Measurements from ENCODE around the gene FAM81A.

FAM81A gene

DNA sequence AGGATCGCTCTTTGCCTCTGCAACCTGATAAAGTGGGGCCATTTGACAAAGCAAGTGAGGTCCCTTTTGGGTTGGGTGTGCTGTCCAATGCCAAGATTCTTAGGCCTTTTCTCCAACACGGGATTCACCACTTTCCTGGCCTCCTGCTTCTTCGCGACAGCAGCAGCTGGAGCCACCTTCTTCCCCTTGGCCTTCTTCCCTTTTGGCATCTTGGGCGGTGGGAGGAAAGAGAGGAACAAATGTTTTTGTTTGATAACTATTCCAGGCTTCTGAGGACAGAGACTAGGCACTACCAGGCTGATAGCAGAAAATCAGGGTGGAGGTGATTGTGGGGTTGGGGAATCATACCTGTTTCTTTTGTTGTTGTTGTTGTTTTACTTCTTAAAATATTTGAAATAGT, 30.0 kb upstream of the FAM81A start:
- DNase-seq = no peak
- ChIA-PET CTCF (interaction anchor here (0.9 kb wide), 1 partner anchor 26 kb away, joined by 3 read pairs; no protein-coding TSS in a partner anchor), POLR2A (no interaction called here)
- Histone ChIP-seq H3K27me3 (replicated peaks in 2 of 5; ENCODE audit: control insufficient read depth in 4 of 5, insufficient read depth in 5 of 5, low read length in 4 of 5) (no peaks in the 10 kb centered on the region), H3K4me3 (ENCODE audit: control insufficient read depth in 1 of 7, extremely low read depth in 1 of 7, insufficient read depth in 4 of 7, low read depth in 2 of 7, low read length in 6 of 7) (no peak overlapping the region), H3K9me3 (ENCODE audit: control extremely low read depth in 1 of 5, control insufficient read depth in 4 of 5, insufficient read depth in 2 of 5, low read depth in 1 of 5, low read length in 4 of 5) (no peaks in the 10 kb centered on the region), H3K4me1 (ENCODE audit: control extremely low read depth in 1 of 4, control insufficient read depth in 4 of 4, insufficient read depth in 4 of 4, low read length in 3 of 4) (peaks cover 0 to 27% (median 22%) of the 10 kb centered on the region in 4 experiments), H3K27ac (ENCODE audit: insufficient read depth in 1 of 2, low read depth in 1 of 2, low read length in 2 of 2, poor library complexity in 1 of 2, severe bottlenecking in 2 of 2) (no peak overlapping the region), H3K36me3 (ENCODE audit: control insufficient read depth in 4 of 4, insufficient read depth in 4 of 4, low read length in 3 of 4) (no peaks in the 10 kb centered on the region)
- WGBS (ENCODE audit: insufficient coverage) = no CpG with 5 or more reads among the region's 5 CpGs

DNA sequence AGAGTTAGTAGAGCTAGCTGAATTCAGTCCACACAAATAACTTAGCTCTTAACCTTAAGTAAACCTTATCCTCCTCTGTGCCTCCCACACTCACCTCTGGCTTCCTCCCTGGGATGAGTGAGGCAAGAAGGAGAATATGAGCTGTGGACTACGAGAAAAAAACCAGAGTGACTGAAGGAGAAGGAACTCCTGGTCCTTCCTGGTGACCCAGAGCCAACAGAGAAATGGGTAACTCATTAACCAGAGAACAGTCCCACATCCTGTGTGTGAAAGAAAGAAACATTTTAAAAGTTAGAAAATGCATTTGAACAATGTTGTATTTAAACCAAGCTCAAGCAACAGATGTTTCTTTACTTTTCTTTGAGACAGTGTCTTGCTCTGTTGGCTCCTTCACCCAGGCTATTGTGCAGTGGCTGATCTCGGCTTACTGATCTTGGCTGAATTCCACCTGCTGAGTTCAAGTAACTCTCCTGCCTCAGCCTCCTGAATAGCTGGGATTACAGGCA, 27.5 kb upstream of the FAM81A start:
- Histone ChIP-seq H3K27ac (ENCODE audit: insufficient read depth in 1 of 2, low read depth in 1 of 2, low read length in 2 of 2, poor library complexity in 1 of 2, severe bottlenecking in 2 of 2) (no peak overlapping the region), H3K9me3 (ENCODE audit: control extremely low read depth in 1 of 5, control insufficient read depth in 4 of 5, insufficient read depth in 2 of 5, low read depth in 1 of 5, low read length in 4 of 5) (no peaks in the 10 kb centered on the region), H3K4me3 (ENCODE audit: control insufficient read depth in 1 of 7, extremely low read depth in 1 of 7, insufficient read depth in 4 of 7, low read depth in 2 of 7, low read length in 6 of 7) (peak overlapping the region in 1 of 7 experiments; percentile 19), H3K4me1 (ENCODE audit: control extremely low read depth in 1 of 4, control insufficient read depth in 4 of 4, insufficient read depth in 4 of 4, low read length in 3 of 4) (peaks cover 0 to 35% (median 25%) of the 10 kb centered on the region in 4 experiments), H3K27me3 (replicated peaks in 2 of 5; ENCODE audit: control insufficient read depth in 4 of 5, insufficient read depth in 5 of 5, low read length in 4 of 5) (no peaks in the 10 kb centered on the region), H3K36me3 (ENCODE audit: control insufficient read depth in 4 of 4, insufficient read depth in 4 of 4, low read length in 3 of 4) (no peaks in the 10 kb centered on the region)
- 0% methylated on average over 1 of the region's 2 CpGs for WGBS (ENCODE audit: insufficient coverage)
- ChIA-PET POLR2A (interaction anchor here (0.5 kb wide), 1 partner anchor 12 kb away, joined by 4 read pairs; no protein-coding TSS in a partner anchor), CTCF (interaction anchor here (0.7 to 1.1 kb wide), 2 partner anchors 11 to 163 kb away, joined by 3 read pairs; no protein-coding TSS in a partner anchor)
- peak in 2 of 3 donors; percentile 28 to 31 for DNase-seq

DNA sequence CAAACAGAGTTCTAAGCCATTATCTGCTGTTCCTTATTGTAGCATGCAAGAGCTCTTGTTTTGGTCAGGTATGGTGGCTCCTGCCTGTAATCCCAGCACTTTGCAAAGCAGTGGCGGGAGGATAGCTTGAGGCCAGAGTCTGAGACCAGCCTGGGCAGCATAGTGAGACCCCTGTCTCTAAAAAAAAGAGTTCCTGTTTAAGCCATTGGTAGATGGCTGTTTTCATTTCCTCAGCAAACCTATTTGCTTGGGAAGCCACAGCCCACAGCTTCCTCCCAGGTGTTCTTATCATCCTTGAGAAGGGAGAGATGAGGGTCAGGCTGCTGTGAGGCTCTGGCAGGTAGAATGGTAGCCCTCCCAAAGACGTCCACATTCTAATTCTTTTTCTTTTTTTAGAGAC, 24.4 kb upstream of the FAM81A start:
- ChIA-PET CTCF (interaction anchor here (1.0 to 1.5 kb wide), 2 partner anchors 8 to 268 kb away, joined by 3 read pairs; no protein-coding TSS in a partner anchor), POLR2A (no interaction called here)
- no peak for DNase-seq
- no peaks in the 10 kb centered on the region for H3K9me3 ChIP-seq (ENCODE audit: control extremely low read depth in 1 of 5, control insufficient read depth in 4 of 5, insufficient read depth in 2 of 5, low read depth in 1 of 5, low read length in 4 of 5)
- H3K4me1 ChIP-seq (ENCODE audit: control extremely low read depth in 1 of 4, control insufficient read depth in 4 of 4, insufficient read depth in 4 of 4, low read length in 3 of 4) = peaks cover 0 to 23% (median 19%) of the 10 kb centered on the region in 4 experiments
- no CpG with 5 or more reads among the region's 2 CpGs for WGBS (ENCODE audit: insufficient coverage)
- no peak overlapping the region for H3K27ac ChIP-seq (ENCODE audit: insufficient read depth in 1 of 2, low read depth in 1 of 2, low read length in 2 of 2, poor library complexity in 1 of 2, severe bottlenecking in 2 of 2)
- H3K4me3 ChIP-seq (ENCODE audit: control insufficient read depth in 1 of 7, extremely low read depth in 1 of 7, insufficient read depth in 4 of 7, low read depth in 2 of 7, low read length in 6 of 7) = no peak overlapping the region
- H3K36me3 ChIP-seq (ENCODE audit: control insufficient read depth in 4 of 4, insufficient read depth in 4 of 4, low read length in 3 of 4) = no peaks in the 10 kb centered on the region
- H3K27me3 ChIP-seq (replicated peaks in 2 of 5; ENCODE audit: control insufficient read depth in 4 of 5, insufficient read depth in 5 of 5, low read length in 4 of 5) = peaks cover 0 to 2% (median 0%) of the 10 kb centered on the region in 5 experiments

DNA sequence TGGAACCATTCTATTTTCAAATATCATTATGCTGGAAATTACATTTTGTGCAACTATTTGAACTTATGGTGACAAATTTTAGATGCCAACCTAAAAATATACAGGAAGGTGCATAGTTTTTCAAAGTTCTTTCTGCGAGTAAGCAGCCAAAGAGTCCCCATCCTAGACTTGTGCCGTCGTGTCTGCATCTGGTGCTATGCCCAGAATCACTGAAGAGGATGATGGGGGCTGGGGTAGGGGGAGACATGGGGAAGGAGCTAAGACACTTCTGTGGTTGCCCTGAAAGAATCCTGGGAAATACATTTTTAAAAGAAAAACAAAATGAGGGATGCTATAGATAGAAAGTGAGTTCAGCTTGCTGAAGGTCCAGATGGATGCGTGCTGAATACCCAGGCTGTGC, 21.2 kb upstream of the FAM81A start:
- DNase-seq = no peak
- Histone ChIP-seq H3K36me3 (ENCODE audit: control insufficient read depth in 4 of 4, insufficient read depth in 4 of 4, low read length in 3 of 4) (no peaks in the 10 kb centered on the region), H3K4me1 (ENCODE audit: control extremely low read depth in 1 of 4, control insufficient read depth in 4 of 4, insufficient read depth in 4 of 4, low read length in 3 of 4) (peaks cover 0 to 10% (median 5%) of the 10 kb centered on the region in 4 experiments), H3K27me3 (replicated peaks in 2 of 5; ENCODE audit: control insufficient read depth in 4 of 5, insufficient read depth in 5 of 5, low read length in 4 of 5) (peaks cover 0 to 2% (median 0%) of the 10 kb centered on the region in 5 experiments), H3K27ac (ENCODE audit: insufficient read depth in 1 of 2, low read depth in 1 of 2, low read length in 2 of 2, poor library complexity in 1 of 2, severe bottlenecking in 2 of 2) (no peak overlapping the region), H3K4me3 (ENCODE audit: control insufficient read depth in 1 of 7, extremely low read depth in 1 of 7, insufficient read depth in 4 of 7, low read depth in 2 of 7, low read length in 6 of 7) (no peak overlapping the region), H3K9me3 (ENCODE audit: control extremely low read depth in 1 of 5, control insufficient read depth in 4 of 5, insufficient read depth in 2 of 5, low read depth in 1 of 5, low read length in 4 of 5) (no peaks in the 10 kb centered on the region)
- POLR2A ChIA-PET = no interaction called here
- CTCF ChIA-PET = interaction anchor here (0.7 kb wide), 1 partner anchor 10 kb away, joined by 3 read pairs; no protein-coding TSS in a partner anchor
- 100% methylated on average over 1 of the region's 4 CpGs for WGBS (ENCODE audit: insufficient coverage)

DNA sequence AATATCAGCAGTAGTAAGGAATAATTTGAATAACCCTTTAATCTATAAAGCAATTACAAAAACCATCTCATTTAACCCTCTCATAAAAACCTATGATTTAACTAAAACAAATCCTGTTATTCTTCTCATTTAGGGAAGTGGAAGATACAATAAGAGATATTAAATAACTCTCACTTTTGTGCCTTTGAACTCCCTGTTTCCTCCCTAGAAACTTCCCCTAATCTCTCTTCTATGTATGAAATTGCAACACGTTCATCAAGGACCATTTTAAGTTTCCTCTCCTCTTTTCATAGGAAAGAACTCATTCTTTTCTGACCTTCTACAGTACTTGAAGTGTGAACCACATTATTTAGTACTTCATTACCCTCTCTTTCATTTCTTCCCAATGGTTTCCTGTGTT, 18.8 kb upstream of the FAM81A start:
- Histone ChIP-seq H3K4me1 (ENCODE audit: control extremely low read depth in 1 of 4, control insufficient read depth in 4 of 4, insufficient read depth in 4 of 4, low read length in 3 of 4) (no peaks in the 10 kb centered on the region), H3K36me3 (ENCODE audit: control insufficient read depth in 4 of 4, insufficient read depth in 4 of 4, low read length in 3 of 4) (no peaks in the 10 kb centered on the region), H3K4me3 (ENCODE audit: control insufficient read depth in 1 of 7, extremely low read depth in 1 of 7, insufficient read depth in 4 of 7, low read depth in 2 of 7, low read length in 6 of 7) (no peak overlapping the region), H3K9me3 (ENCODE audit: control extremely low read depth in 1 of 5, control insufficient read depth in 4 of 5, insufficient read depth in 2 of 5, low read depth in 1 of 5, low read length in 4 of 5) (no peaks in the 10 kb centered on the region), H3K27me3 (replicated peaks in 2 of 5; ENCODE audit: control insufficient read depth in 4 of 5, insufficient read depth in 5 of 5, low read length in 4 of 5) (peaks cover 0 to 2% (median 0%) of the 10 kb centered on the region in 5 experiments), H3K27ac (ENCODE audit: insufficient read depth in 1 of 2, low read depth in 1 of 2, low read length in 2 of 2, poor library complexity in 1 of 2, severe bottlenecking in 2 of 2) (no peak overlapping the region)
- CTCF ChIA-PET = interaction anchor here (1.3 kb wide), 1 partner anchor 14 kb away, joined by 3 read pairs; no protein-coding TSS in a partner anchor
- DNase-seq = no peak
- POLR2A ChIA-PET = no interaction called here
- 31% methylated on average over 1 of the region's 1 CpG for WGBS (ENCODE audit: insufficient coverage)

DNA sequence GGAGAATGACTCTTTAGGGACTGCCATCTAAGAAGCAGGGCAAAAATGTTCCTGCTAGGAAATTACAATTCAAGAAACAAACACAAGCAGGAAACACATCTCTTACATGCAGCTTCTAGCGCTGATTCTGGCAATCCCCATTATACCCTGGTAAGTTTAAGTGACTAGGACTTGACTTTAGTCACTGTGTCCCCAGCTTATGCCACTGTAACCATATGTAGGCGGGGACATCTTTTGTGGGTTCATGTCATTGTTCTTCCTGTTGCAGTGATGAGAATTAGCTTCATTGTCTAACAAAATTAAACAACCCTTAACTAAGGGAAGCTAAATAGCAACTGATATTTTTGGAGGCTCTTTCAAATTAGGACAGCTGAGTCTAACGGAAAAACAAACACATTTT, 17.9 kb upstream of the FAM81A start:
- Histone ChIP-seq H3K36me3 (ENCODE audit: control insufficient read depth in 4 of 4, insufficient read depth in 4 of 4, low read length in 3 of 4) (no peaks in the 10 kb centered on the region), H3K4me1 (ENCODE audit: control extremely low read depth in 1 of 4, control insufficient read depth in 4 of 4, insufficient read depth in 4 of 4, low read length in 3 of 4) (no peaks in the 10 kb centered on the region), H3K27ac (ENCODE audit: insufficient read depth in 1 of 2, low read depth in 1 of 2, low read length in 2 of 2, poor library complexity in 1 of 2, severe bottlenecking in 2 of 2) (no peak overlapping the region), H3K9me3 (ENCODE audit: control extremely low read depth in 1 of 5, control insufficient read depth in 4 of 5, insufficient read depth in 2 of 5, low read depth in 1 of 5, low read length in 4 of 5) (no peaks in the 10 kb centered on the region), H3K27me3 (replicated peaks in 2 of 5; ENCODE audit: control insufficient read depth in 4 of 5, insufficient read depth in 5 of 5, low read length in 4 of 5) (peaks cover 0 to 2% (median 0%) of the 10 kb centered on the region in 5 experiments), H3K4me3 (ENCODE audit: control insufficient read depth in 1 of 7, extremely low read depth in 1 of 7, insufficient read depth in 4 of 7, low read depth in 2 of 7, low read length in 6 of 7) (no peak overlapping the region)
- no CpG with 5 or more reads among the region's 3 CpGs for WGBS (ENCODE audit: insufficient coverage)
- POLR2A ChIA-PET = no interaction called here
- DNase-seq = no peak
- CTCF ChIA-PET = interaction anchor here (0.7 to 1.3 kb wide), 2 partner anchors 9 to 15 kb away, joined by 3 read pairs; no protein-coding TSS in a partner anchor

DNA sequence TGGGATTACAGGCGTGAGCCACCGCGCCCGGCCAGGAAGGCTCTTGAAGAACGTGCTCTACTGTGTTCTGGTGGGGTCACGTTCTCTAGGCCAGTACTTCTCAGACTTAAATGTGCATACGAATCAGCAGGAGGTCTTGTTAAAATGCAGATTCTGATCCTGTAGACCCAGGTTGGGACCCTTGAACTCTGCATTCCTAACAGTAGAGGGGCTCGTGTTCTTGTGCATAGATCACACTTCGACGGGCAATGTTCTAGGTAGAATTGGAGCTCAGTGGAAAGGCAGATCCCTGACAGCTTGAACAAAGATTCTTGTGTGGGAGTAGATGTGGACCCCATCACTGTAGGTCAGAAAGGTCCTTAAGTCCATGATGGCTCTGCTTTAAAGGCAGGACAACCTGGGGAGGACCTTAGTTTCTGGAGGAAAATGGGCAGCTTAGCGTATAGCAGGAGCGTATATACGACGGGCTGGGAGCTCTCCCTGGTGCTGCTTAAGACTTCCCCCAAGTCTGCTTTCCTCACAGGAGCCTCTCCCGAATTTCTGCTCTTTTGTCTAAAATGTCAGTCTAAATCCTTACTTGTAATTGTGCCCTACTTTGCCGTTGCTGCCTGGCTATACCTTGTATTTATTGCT, 16.9 kb upstream of the FAM81A start:
- no peak for DNase-seq
- no peaks in the 10 kb centered on the region for H3K4me1 ChIP-seq (ENCODE audit: control extremely low read depth in 1 of 4, control insufficient read depth in 4 of 4, insufficient read depth in 4 of 4, low read length in 3 of 4)
- ChIA-PET POLR2A (no interaction called here), CTCF (interaction anchor here (0.7 to 1.0 kb wide), 2 partner anchors 8 to 10 kb away, joined by 3 read pairs; no protein-coding TSS in a partner anchor)
- H3K4me3 ChIP-seq (ENCODE audit: control insufficient read depth in 1 of 7, extremely low read depth in 1 of 7, insufficient read depth in 4 of 7, low read depth in 2 of 7, low read length in 6 of 7) = no peak overlapping the region
- H3K36me3 ChIP-seq (ENCODE audit: control insufficient read depth in 4 of 4, insufficient read depth in 4 of 4, low read length in 3 of 4) = no peaks in the 10 kb centered on the region
- no peaks in the 10 kb centered on the region for H3K9me3 ChIP-seq (ENCODE audit: control extremely low read depth in 1 of 5, control insufficient read depth in 4 of 5, insufficient read depth in 2 of 5, low read depth in 1 of 5, low read length in 4 of 5)
- 58% methylated on average over 11 of the region's 16 CpGs for WGBS (ENCODE audit: insufficient coverage)
- peaks cover 0 to 2% (median 0%) of the 10 kb centered on the region in 5 experiments for H3K27me3 ChIP-seq (replicated peaks in 2 of 5; ENCODE audit: control insufficient read depth in 4 of 5, insufficient read depth in 5 of 5, low read length in 4 of 5)
- no peak overlapping the region for H3K27ac ChIP-seq (ENCODE audit: insufficient read depth in 1 of 2, low read depth in 1 of 2, low read length in 2 of 2, poor library complexity in 1 of 2, severe bottlenecking in 2 of 2)
